SH-SY5Y (cell line): ENCODE data around the gene ATXN7L3.

Experiments
- GATA2 ChIP-seq: IDR thresholded peaks from 2 replicates; pipeline ENCODE4 v1.6.1; 2011; ENCODE audit warnings: mild to moderate bottlenecking, low read depth, low read length
- GATA3 ChIP-seq: IDR thresholded peaks from 2 replicates; pipeline ENCODE4 v1.6.1; 2011; ENCODE audit warnings: low read depth, mild to moderate bottlenecking, low read length, moderate library complexity

- TF ChIP-seq GATA2 (no peak), GATA3 (no peak)
Observed at GRCh38 chr17:44171931-44172455, 27.7 kb downstream of the ATXN7L3 start.
